CD4-positive, alpha-beta T cell (primary cell): ENCODE measurements around the gene ADARB2. TPM values are rescaled to one million over a fixed set of nuclear protein-coding genes. Genes with fewer than 3 reads are reported as not detected.

ENCODE experiments used
- ATAC-seq: fragments of 200-7000 bp; cut with Tn5 transposase; one replicate; pipeline ENCODE4 v1.10.0; 2022; ENCODE audit warnings: mild to moderate bottlenecking; ENCODE audit not compliant: poor library complexity
- CTCF ChIA-PET: fragments of 350-600 bp; sonication (Branson Sonifier 250); formaldehyde crosslinking; loops from one replicate; lab custom pipeline; 2021; ENCODE audit warnings: antibody characterized with exemption, inconsistent platforms; lab: Charles Lee
- POLR2A ChIA-PET: fragments of 350-600 bp; sonication (Branson Sonifier 250); formaldehyde crosslinking; loops from one replicate; lab custom pipeline; 2021; ENCODE audit warnings: antibody characterized with exemption, inconsistent platforms; lab: Charles Lee
- DNase-seq, 14 experiments: peaks; one replicate each; pipeline ENCODE4 v3.0.0-alpha.2; 2013 to 2020; ENCODE audit warnings: mixed read lengths in 2 of 14
- H3K27ac ChIP-seq, 2 donors: one replicate each; pipeline versions ENCODE4 v1.5.1 to v1.7.0; 2013; ENCODE audit warnings: low read length in 2 of 2, low read depth in 1 of 2, mild to moderate bottlenecking in 1 of 2
- H3K27me3 ChIP-seq, 2 experiments: 1 replicate in 1 of 2; 2 replicates in 1 of 2; pipeline versions ENCODE4 v1.6.1 to v1.7.0; 2013; ENCODE audit warnings: low read length in 2 of 2, control low read depth in 1 of 2, mild to moderate bottlenecking in 1 of 2, moderate library complexity in 1 of 2; ENCODE audit not compliant: insufficient read depth in 2 of 2, control insufficient read depth in 1 of 2
- H3K36me3 ChIP-seq: one replicate; pipeline ENCODE4 v1.6.1; 2013; ENCODE audit warnings: low read length, control low read depth; ENCODE audit not compliant: insufficient read depth
- H3K4me1 ChIP-seq: one replicate; pipeline ENCODE4 v1.6.1; 2013; ENCODE audit warnings: low read length, control low read depth; ENCODE audit not compliant: insufficient read depth
- H3K4me3 ChIP-seq: one replicate; pipeline ENCODE4 v1.5.1; 2013; ENCODE audit warnings: mild to moderate bottlenecking, low read length, moderate library complexity
- H3K9me3 ChIP-seq, 2 experiments: 1 replicate in 1 of 2; 2 replicates in 1 of 2; pipeline versions ENCODE4 v1.6.1 to v1.7.0; 2013; ENCODE audit warnings: low read length in 2 of 2, mild to moderate bottlenecking in 2 of 2, control low read depth in 1 of 2, moderate library complexity in 1 of 2; ENCODE audit not compliant: control insufficient read depth in 1 of 2, insufficient read depth in 1 of 2
- H3K27ac Mint-ChIP-seq: one replicate; pipeline ENCODE4 v1.8.0; 2020; ENCODE audit warnings: mixed read lengths
- H3K27me3 Mint-ChIP-seq: one replicate; pipeline ENCODE4 v1.8.0; 2021; ENCODE audit warnings: mixed read lengths
- H3K36me3 Mint-ChIP-seq: one replicate; pipeline ENCODE4 v1.8.0; 2021; ENCODE audit warnings: low read depth, mixed read lengths
- H3K4me1 Mint-ChIP-seq: one replicate; pipeline ENCODE4 v1.8.0; 2021; ENCODE audit warnings: low read depth, mixed read lengths
- H3K4me3 Mint-ChIP-seq: one replicate; pipeline ENCODE4 v1.8.0; 2020; ENCODE audit warnings: mild to moderate bottlenecking, mixed read lengths
- H3K9me3 Mint-ChIP-seq: one replicate; pipeline ENCODE4 v1.8.0; 2020; ENCODE audit warnings: mixed read lengths
- CTCF ChIP-seq: fragments of 200-600 bp; IDR thresholded peaks from one replicate; pipeline ENCODE4 v1.8.0; 2022; ENCODE audit warnings: antibody characterized with exemption, mild to moderate bottlenecking
- intact Hi-C, 2 experiments: fragments of 100-400 bp; cut with DNase I in 1 of 2; cut with micrococcal nuclease in 1 of 2; formaldehyde crosslinking; loops; one replicate each; pipeline versions ENCODE4 v1.15.1 to v1.9.0; 2023 to 2025; cut with DNase I, micrococcal nuclease
- total RNA-seq, 174 experiments: library from RNA in 2 of 174; stranded (reverse) in 2 of 174; gene quantifications; one replicate each; pipeline ENCODE4 v1.2.3 and lab custom pipeline; 2021 to 2026

Gene ADARB2
- total RNA-seq, 2 experiments from 2014 or later: 0.14 TPM; not detected in 1

GRCh38 chr10:1217661-1218060 is 519.7 kb downstream of the ADARB2 start:
- H3K27me3 Mint-ChIP-seq: no peaks in the 10 kb centered on the region
- H3K36me3 Mint-ChIP-seq: no peaks in the 10 kb centered on the region
- no peaks in the 10 kb centered on the region for H3K36me3 ChIP-seq
- DNase-seq: no peak
- no peaks in the 10 kb centered on the region for H3K9me3 Mint-ChIP-seq
- H3K9me3 ChIP-seq: peaks cover 0 to 18% of the 10 kb centered on the region in 2 experiments
- H3K4me1 ChIP-seq: no peaks in the 10 kb centered on the region
- H3K27ac ChIP-seq: no peak overlapping the region
- no peak overlapping the region for H3K4me3 Mint-ChIP-seq
- no peak for ATAC-seq
- H3K27me3 ChIP-seq: no peaks in the 10 kb centered on the region
- ChIA-PET CTCF (no interaction called here), POLR2A (no interaction called here)
- H3K4me1 Mint-ChIP-seq: no peaks in the 10 kb centered on the region
- TF ChIP-seq CTCF: no peak
- intact Hi-C loops: no loop called here
- no peak overlapping the region for H3K27ac Mint-ChIP-seq
- H3K4me3 ChIP-seq: no peak overlapping the region

- Histone ChIP-seq H3K27me3 (no peaks in the 10 kb centered on the region), H3K36me3 (no peaks in the 10 kb centered on the region), H3K27ac (no peak overlapping the region), H3K4me3 (no peak overlapping the region), H3K9me3 (peaks cover 0 to 18% of the 10 kb centered on the region in 2 experiments), H3K4me1 (no peaks in the 10 kb centered on the region)
- DNase-seq (no peak), ATAC-seq (no peak)
- no peak overlapping the region for H3K27ac Mint-ChIP-seq
- ChIA-PET CTCF (no interaction called here), POLR2A (no interaction called here)
- H3K36me3 Mint-ChIP-seq: no peaks in the 10 kb centered on the region
- no peaks in the 10 kb centered on the region for H3K27me3 Mint-ChIP-seq
- no peak for TF ChIP-seq CTCF
- intact Hi-C loops: no loop called here
- no peaks in the 10 kb centered on the region for H3K4me1 Mint-ChIP-seq
- H3K4me3 Mint-ChIP-seq: no peak overlapping the region
- H3K9me3 Mint-ChIP-seq: no peaks in the 10 kb centered on the region
Measured at GRCh38 chr10:1217237-1217587, 520.1 kb downstream of the ADARB2 start.

GRCh38 chr10:1216574-1217236 is 520.6 kb downstream of the ADARB2 start:
- H3K9me3 ChIP-seq: peaks cover 0 to 18% of the 10 kb centered on the region in 2 experiments
- TF ChIP-seq CTCF: no peak
- no peak overlapping the region for H3K4me3 ChIP-seq
- ChIA-PET POLR2A (no interaction called here), CTCF (no interaction called here)
- H3K36me3 ChIP-seq: no peaks in the 10 kb centered on the region
- DNase-seq (no peak), ATAC-seq (no peak)
- H3K4me1 ChIP-seq: no peaks in the 10 kb centered on the region
- Mint-ChIP-seq H3K9me3 (no peaks in the 10 kb centered on the region), H3K27me3 (no peaks in the 10 kb centered on the region), H3K36me3 (no peaks in the 10 kb centered on the region), H3K4me1 (no peaks in the 10 kb centered on the region), H3K4me3 (no peak overlapping the region), H3K27ac (no peak overlapping the region)
- H3K27ac ChIP-seq: no peak overlapping the region
- H3K27me3 ChIP-seq: no peaks in the 10 kb centered on the region
- intact Hi-C loops: no loop called here
